Glutamatergic neuron (in vitro differentiated cells): ENCODE measurements around the gene TSC22D1. TPM values are rescaled to one million over a fixed set of nuclear protein-coding genes. Genes with fewer than 3 reads are reported as not detected.

Source experiments
- DNase-seq: peaks from one replicate; pipeline ENCODE4 v3.0.0; 2022
- H3K27ac Mint-ChIP-seq: one replicate; pipeline ENCODE4 v1.8.0; 2020; ENCODE audit warnings: mild to moderate bottlenecking, mixed read lengths, inconsistent platforms; ENCODE audit not compliant: unreplicated experiment
- H3K27me3 Mint-ChIP-seq: one replicate; pipeline ENCODE4 v1.8.0; 2020; ENCODE audit warnings: mild to moderate bottlenecking, moderate library complexity, mixed read lengths, inconsistent platforms; ENCODE audit not compliant: unreplicated experiment
- H3K36me3 Mint-ChIP-seq: one replicate; pipeline ENCODE4 v1.8.0; 2020; ENCODE audit warnings: mild to moderate bottlenecking, mixed read lengths, inconsistent platforms; ENCODE audit not compliant: unreplicated experiment
- H3K4me1 Mint-ChIP-seq: one replicate; pipeline ENCODE4 v1.8.0; 2020; ENCODE audit warnings: mild to moderate bottlenecking, low read depth, mixed read lengths, inconsistent platforms; ENCODE audit not compliant: unreplicated experiment
- H3K4me3 Mint-ChIP-seq: one replicate; pipeline ENCODE4 v1.8.0; 2020; ENCODE audit warnings: mild to moderate bottlenecking, mixed read lengths, inconsistent platforms; ENCODE audit not compliant: unreplicated experiment
- H3K9me3 Mint-ChIP-seq: one replicate; pipeline ENCODE4 v1.8.0; 2020; ENCODE audit warnings: mild to moderate bottlenecking, moderate library complexity, mixed read lengths, inconsistent platforms; ENCODE audit not compliant: unreplicated experiment
- CTCF ChIP-seq: fragments of 200-600 bp; sonication (generic); IDR thresholded peaks from one replicate; pipeline ENCODE4 v1.5.0; 2021; ENCODE audit not compliant: partially characterized antibody, unreplicated experiment
- total RNA-seq: library from RNA; stranded (reverse); fragmentation: NEBNext Ultra II Directional; extraction: Animal tissue kit (Norgen Biotek cat#: 25700); gene quantifications from one replicate; pipeline ENCODE4 v1.2.1, GENCODE V29; 2021; ENCODE audit not compliant: unreplicated experiment

TSC22D1 gene
- total RNA-seq, 1 donor from 2014 or later, result 111 TPM

GRCh38 chr13:44583137-44583536 is 7.0 kb upstream of the TSC22D1 start:
- Mint-ChIP-seq H3K27me3 (peaks cover 6% of the 10 kb centered on the region), H3K9me3 (peaks cover 4% of the 10 kb centered on the region), H3K4me1 (peaks cover 7% of the 10 kb centered on the region), H3K36me3 (no peaks in the 10 kb centered on the region), H3K27ac (no peak overlapping the region), H3K4me3 (no peak overlapping the region)
- DNase-seq, result no peak
- no peak for TF ChIP-seq CTCF

DNA sequence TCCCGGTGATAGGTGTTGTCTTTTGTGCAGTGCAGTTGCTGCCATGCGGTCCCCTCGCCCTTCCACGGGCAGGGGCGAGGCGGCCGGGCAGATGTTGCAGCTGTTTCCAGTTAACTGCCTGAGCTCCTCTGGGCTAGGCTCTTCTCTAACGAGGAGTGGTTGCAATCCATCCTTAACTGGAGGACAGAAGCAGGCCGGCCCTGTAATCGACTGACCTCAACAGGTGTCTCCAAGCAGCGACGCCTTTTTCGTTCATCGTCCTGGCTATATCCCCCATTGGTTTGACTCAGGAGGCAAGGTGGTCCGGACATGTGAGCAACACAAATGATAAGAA is 1.9 kb upstream of the TSC22D1 start:
- no peak for TF ChIP-seq CTCF
- Mint-ChIP-seq H3K27ac (peak overlapping the region; percentile 95), H3K9me3 (peaks cover 16% of the 10 kb centered on the region), H3K4me3 (peak overlapping the region; percentile 93), H3K36me3 (no peaks in the 10 kb centered on the region), H3K27me3 (peaks cover 9% of the 10 kb centered on the region), H3K4me1 (peaks cover 28% of the 10 kb centered on the region)
- no peak for DNase-seq

DNA sequence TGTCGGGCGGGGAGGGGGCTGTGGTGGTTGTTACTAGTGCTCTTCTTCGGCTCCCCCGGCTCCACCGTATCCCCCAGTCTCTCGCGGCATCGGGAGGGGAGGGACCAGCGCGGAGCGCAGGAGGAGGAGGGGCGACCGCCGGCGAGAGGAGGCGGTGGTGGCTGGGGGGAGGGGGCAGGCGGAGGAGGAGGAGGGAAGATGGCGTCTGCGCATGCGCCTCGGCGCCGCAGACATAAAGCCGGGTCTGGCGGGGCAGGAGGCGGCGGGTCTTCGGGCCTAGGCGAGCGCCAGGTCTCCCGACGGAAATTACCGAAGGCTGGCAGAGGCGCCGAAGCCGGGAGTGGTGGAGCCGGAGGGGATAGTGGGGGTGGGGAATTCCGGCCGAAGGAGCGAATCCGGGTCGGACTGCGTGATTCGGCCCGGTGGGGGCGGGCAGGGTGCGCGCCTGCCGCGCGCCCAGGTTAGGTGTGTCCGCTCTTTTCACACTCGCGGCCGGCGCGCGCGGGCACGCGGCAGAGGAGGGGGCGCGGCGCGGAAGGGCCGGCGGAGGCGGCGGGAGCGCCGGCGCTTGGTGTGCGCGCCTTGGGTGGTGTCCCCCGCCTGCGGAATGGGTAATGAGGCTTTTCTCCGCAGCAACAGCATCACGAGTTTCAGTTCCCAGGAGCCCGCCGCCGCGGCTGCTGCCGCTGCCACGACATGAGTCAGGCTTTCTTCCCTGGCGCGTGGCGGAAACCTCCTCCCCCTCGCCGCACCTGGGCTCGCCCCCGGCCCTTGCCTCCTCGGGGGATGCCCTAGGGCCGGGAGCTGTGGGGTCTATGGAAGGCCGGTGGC is 1.3 kb upstream of the TSC22D1 start:
- Mint-ChIP-seq H3K36me3 (no peaks in the 10 kb centered on the region), H3K27ac (peak overlapping the region; percentile 95), H3K4me1 (peaks cover 32% of the 10 kb centered on the region), H3K9me3 (peaks cover 16% of the 10 kb centered on the region), H3K27me3 (peaks cover 9% of the 10 kb centered on the region), H3K4me3 (peak overlapping the region; percentile 93)
- TF ChIP-seq CTCF, result no peak
- DNase-seq, result peak; percentile 99

- peak overlapping the region; percentile 92 for H3K27ac Mint-ChIP-seq
- peaks cover 16% of the 10 kb centered on the region for H3K9me3 Mint-ChIP-seq
- H3K4me1 Mint-ChIP-seq, result peaks cover 38% of the 10 kb centered on the region
- H3K4me3 Mint-ChIP-seq, result peak overlapping the region; percentile 91
- H3K36me3 Mint-ChIP-seq, result no peaks in the 10 kb centered on the region
- no peak for TF ChIP-seq CTCF
- H3K27me3 Mint-ChIP-seq, result peaks cover 9% of the 10 kb centered on the region
- peak; percentile 57 for DNase-seq
Observed at GRCh38 chr13:44576351-44577235, 463 bp upstream of the TSC22D1 start.

GRCh38 chr13:44575035-44575434 is 1.1 kb downstream of the TSC22D1 start:
- H3K36me3 Mint-ChIP-seq, result no peaks in the 10 kb centered on the region
- H3K27ac Mint-ChIP-seq, result peak overlapping the region; percentile 16
- no peak for DNase-seq
- peaks cover 9% of the 10 kb centered on the region for H3K27me3 Mint-ChIP-seq
- peaks cover 40% of the 10 kb centered on the region for H3K4me1 Mint-ChIP-seq
- H3K9me3 Mint-ChIP-seq, result peaks cover 16% of the 10 kb centered on the region
- no peak for TF ChIP-seq CTCF
- peak overlapping the region; percentile 91 for H3K4me3 Mint-ChIP-seq
